Liver (tissue), 3 donors: ENCODE results near the gene BICDL2.

Experiments used
- CTCF ChIP-seq: fragments of 150-350 bp; IDR thresholded peaks from 2 replicates; pipeline ENCODE4 v1.5.1; 2017; ENCODE audit warnings: improper control_type of control experiment, low read depth, low read length; ENCODE audit not compliant: missing input control
- HNF4A ChIP-seq, 2 donors: conservative IDR thresholded peaks; 2 replicates each; pipeline ENCODE4 v1.6.1; 2016; ENCODE audit warnings: antibody characterized with exemption in 2 of 2, mild to moderate bottlenecking in 2 of 2
- RXRA ChIP-seq, 2 donors: IDR thresholded peaks; 2 replicates each; pipeline ENCODE4 v1.6.1; 2017 to 2018; ENCODE audit warnings: antibody characterized with exemption in 2 of 2, mild to moderate bottlenecking in 1 of 2
- donor health status: healthy.
- donor health status: healthy.

GRCh38 chr16:2981899-2982250, 54.9 kb downstream of the BICDL2 start:
- no peak for TF ChIP-seq CTCF
- TF ChIP-seq HNF4A (conservative IDR thresholded peaks at IDR 0.05) = no peak
- no peak for TF ChIP-seq RXRA (IDR thresholded peaks at IDR 0.05)
